Lower leg skin (tissue), 3 donors: ENCODE data around the gene ENO4.

Source experiments
- POLR2A ChIP-seq, 2 donors: fragments of 450-650 bp; IDR thresholded peaks; one replicate each; pipeline ENCODE4 v1.6.1; 2016 to 2017; ENCODE audit warnings: antibody characterized with exemption in 2 of 2, mild to moderate bottlenecking in 1 of 2, moderate library complexity in 1 of 2
- TF ChIP-seq, protein P1 (sequence below), 3 donors: fragments of 450-650 bp; IDR thresholded peaks; one replicate each; pipeline ENCODE4 v1.5.1; 2016; ENCODE audit warnings: antibody characterized with exemption in 3 of 3, mild to moderate bottlenecking in 3 of 3, moderate library complexity in 2 of 3

GRCh38 chr10:116831086-116831485 lies 18.2 kb upstream of the ENO4 start:
- TF ChIP-seq, protein P1, sequence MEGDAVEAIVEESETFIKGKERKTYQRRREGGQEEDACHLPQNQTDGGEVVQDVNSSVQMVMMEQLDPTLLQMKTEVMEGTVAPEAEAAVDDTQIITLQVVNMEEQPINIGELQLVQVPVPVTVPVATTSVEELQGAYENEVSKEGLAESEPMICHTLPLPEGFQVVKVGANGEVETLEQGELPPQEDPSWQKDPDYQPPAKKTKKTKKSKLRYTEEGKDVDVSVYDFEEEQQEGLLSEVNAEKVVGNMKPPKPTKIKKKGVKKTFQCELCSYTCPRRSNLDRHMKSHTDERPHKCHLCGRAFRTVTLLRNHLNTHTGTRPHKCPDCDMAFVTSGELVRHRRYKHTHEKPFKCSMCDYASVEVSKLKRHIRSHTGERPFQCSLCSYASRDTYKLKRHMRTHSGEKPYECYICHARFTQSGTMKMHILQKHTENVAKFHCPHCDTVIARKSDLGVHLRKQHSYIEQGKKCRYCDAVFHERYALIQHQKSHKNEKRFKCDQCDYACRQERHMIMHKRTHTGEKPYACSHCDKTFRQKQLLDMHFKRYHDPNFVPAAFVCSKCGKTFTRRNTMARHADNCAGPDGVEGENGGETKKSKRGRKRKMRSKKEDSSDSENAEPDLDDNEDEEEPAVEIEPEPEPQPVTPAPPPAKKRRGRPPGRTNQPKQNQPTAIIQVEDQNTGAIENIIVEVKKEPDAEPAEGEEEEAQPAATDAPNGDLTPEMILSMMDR (IDR thresholded peaks at IDR 0.05) = no peak
- no peak for TF ChIP-seq POLR2A (IDR thresholded peaks at IDR 0.05)
